Upper lobe of left lung (tissue), 4 donors: ENCODE measurements around the gene KRT23.

Experiments used
- EP300 ChIP-seq, 4 donors: sonication (generic); formaldehyde crosslinking; IDR thresholded peaks; one replicate each; pipeline ENCODE4 v1.5.1; 2017; ENCODE audit warnings: antibody characterized with exemption in 4 of 4, control low read depth in 2 of 4
- POLR2A ChIP-seq, 4 donors: fragments of 450-650 bp; IDR thresholded peaks; one replicate each; pipeline ENCODE4 v1.5.1; 2016 to 2017; ENCODE audit warnings: antibody characterized with exemption in 4 of 4, mild to moderate bottlenecking in 2 of 4
- TF ChIP-seq, protein P1 (sequence below), 6 experiments: fragments of 450-650 bp in 4 of 6; fragments of 200-600 bp in 2 of 6; sonication (generic) in 2 of 6; IDR thresholded peaks; one replicate each; pipeline ENCODE4 v1.5.1; 2016 to 2019; ENCODE audit warnings: antibody characterized with exemption in 6 of 6

DNA sequence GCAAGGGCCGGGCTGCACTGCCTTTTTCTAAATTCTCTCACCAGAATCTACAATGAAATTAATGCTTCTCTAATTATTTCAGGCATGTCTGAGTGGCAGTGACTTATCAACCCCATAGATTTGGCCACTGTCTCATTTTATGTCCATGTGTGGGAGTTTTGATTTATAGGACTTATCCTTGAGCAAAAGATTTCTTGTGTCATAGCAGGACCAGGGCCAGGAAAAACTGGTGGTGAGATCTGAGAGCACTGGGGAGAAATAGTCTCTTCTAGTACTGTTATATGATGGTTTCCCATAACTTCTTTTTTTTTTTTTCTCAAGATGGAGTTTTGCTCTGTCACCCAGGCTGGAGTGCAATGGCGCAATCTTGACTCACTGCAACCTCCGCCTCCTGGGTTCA is 1.5 kb upstream of the KRT23 start:
- TF ChIP-seq, protein P1, sequence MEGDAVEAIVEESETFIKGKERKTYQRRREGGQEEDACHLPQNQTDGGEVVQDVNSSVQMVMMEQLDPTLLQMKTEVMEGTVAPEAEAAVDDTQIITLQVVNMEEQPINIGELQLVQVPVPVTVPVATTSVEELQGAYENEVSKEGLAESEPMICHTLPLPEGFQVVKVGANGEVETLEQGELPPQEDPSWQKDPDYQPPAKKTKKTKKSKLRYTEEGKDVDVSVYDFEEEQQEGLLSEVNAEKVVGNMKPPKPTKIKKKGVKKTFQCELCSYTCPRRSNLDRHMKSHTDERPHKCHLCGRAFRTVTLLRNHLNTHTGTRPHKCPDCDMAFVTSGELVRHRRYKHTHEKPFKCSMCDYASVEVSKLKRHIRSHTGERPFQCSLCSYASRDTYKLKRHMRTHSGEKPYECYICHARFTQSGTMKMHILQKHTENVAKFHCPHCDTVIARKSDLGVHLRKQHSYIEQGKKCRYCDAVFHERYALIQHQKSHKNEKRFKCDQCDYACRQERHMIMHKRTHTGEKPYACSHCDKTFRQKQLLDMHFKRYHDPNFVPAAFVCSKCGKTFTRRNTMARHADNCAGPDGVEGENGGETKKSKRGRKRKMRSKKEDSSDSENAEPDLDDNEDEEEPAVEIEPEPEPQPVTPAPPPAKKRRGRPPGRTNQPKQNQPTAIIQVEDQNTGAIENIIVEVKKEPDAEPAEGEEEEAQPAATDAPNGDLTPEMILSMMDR (IDR thresholded peaks at IDR 0.05): no peak
- TF ChIP-seq EP300 (IDR thresholded peaks at IDR 0.05) (no peak), POLR2A (IDR thresholded peaks at IDR 0.05) (no peak)
